H1 (cell line): ENCODE data around the gene AKT1S1. TPM values are rescaled to one million over a fixed set of nuclear protein-coding genes. Genes with fewer than 3 reads are reported as not detected.

ENCODE experiments used
- CTCF ChIA-PET: fragments of 300-600 bp; sonication (Branson Sonifier 250); formaldehyde crosslinking; loops from one replicate; lab custom pipeline; 2021; ENCODE audit not compliant: partially characterized antibody; lab: Charles Lee
- POLR2A ChIA-PET: fragments of 300-600 bp; sonication (Branson Sonifier 250); formaldehyde crosslinking; loops from one replicate; lab custom pipeline; 2021; ENCODE audit warnings: inconsistent platforms; ENCODE audit not compliant: partially characterized antibody; lab: Charles Lee
- DNase-seq, 2 experiments: peaks; one replicate each; pipeline versions ENCODE4 v3.0.0 to v3.0.0-alpha.2; 2010 to 2022; ENCODE audit warnings: low spot score in 2 of 2, low read depth in 1 of 2, mixed read lengths in 1 of 2
- FAIRE-seq: peaks from 2 replicates; lab custom pipeline; 2011; peaks lifted over from hg19 to GRCh38; lab: Jason Lieb, UNC
- H2AFZ ChIP-seq: 2 replicates; pipeline ENCODE4 v1.8.1; 2012; ENCODE audit warnings: low read length, inconsistent platforms
- H2AK5ac ChIP-seq: 2 replicates; pipeline ENCODE4 v1.6.1; 2013; ENCODE audit warnings: low read depth, low read length
- H2BK120ac ChIP-seq: replicated peaks from 2 replicates; pipeline ENCODE3; 2013; ENCODE audit warnings: low read depth, low read length, inconsistent platforms
- H2BK12ac ChIP-seq: 2 replicates; pipeline ENCODE4 v1.6.1; 2013; ENCODE audit warnings: low read depth, low read length
- H2BK15ac ChIP-seq: 2 replicates; pipeline ENCODE4 v1.6.1; 2013; ENCODE audit warnings: low read length
- H2BK20ac ChIP-seq: 2 replicates; pipeline ENCODE4 v1.6.1; 2013; ENCODE audit warnings: low read length
- H2BK5ac ChIP-seq: 2 replicates; pipeline ENCODE4 v1.6.1; 2013; ENCODE audit warnings: low read depth, low read length
- H3K14ac ChIP-seq: 2 replicates; pipeline ENCODE4 v1.6.1; 2013; ENCODE audit warnings: inconsistent platforms; ENCODE audit not compliant: insufficient read length
- H3K18ac ChIP-seq: 2 replicates; pipeline ENCODE4 v1.6.1; 2013; ENCODE audit warnings: low read length; ENCODE audit errors: extremely low read depth
- H3K23ac ChIP-seq: 2 replicates; pipeline ENCODE4 v1.6.1; 2013; ENCODE audit warnings: inconsistent platforms; ENCODE audit not compliant: insufficient read length
- H3K23me2 ChIP-seq: 2 replicates; pipeline ENCODE4 v1.6.1; 2013; ENCODE audit warnings: low read depth, low read length
- H3K27ac ChIP-seq: 2 replicates; pipeline ENCODE4 v1.6.1; 2011; ENCODE audit warnings: low read depth, low read length, inconsistent platforms
- H3K27me3 ChIP-seq, 4 experiments: replicated peaks in 1 of 4; 1 replicate in 1 of 4; 2 replicates in 3 of 4; pipeline versions ENCODE4 v1.6.1 to v1.8.1; 2011 to 2013; ENCODE audit warnings: low read length in 3 of 4, mild to moderate bottlenecking in 3 of 4, inconsistent platforms in 2 of 4, mixed read lengths in 2 of 4, moderate library complexity in 1 of 4; ENCODE audit not compliant: control insufficient read depth in 3 of 4, insufficient read depth in 3 of 4; ENCODE audit errors: extremely low read depth in 1 of 4
- H3K36me3 ChIP-seq, 4 experiments: 2 replicates each; pipeline versions ENCODE4 v1.6.1 to v1.8.1; 2011 to 2013; ENCODE audit warnings: mild to moderate bottlenecking in 4 of 4, low read length in 3 of 4, moderate library complexity in 2 of 4, control low read depth in 1 of 4, inconsistent platforms in 1 of 4; ENCODE audit not compliant: insufficient read depth in 4 of 4, control insufficient read depth in 2 of 4
- H3K4ac ChIP-seq: replicated peaks from 2 replicates; pipeline ENCODE3; 2013; ENCODE audit warnings: low read length, low read depth, mixed read lengths, inconsistent platforms; ENCODE audit not compliant: insufficient read length
- H3K4me1 ChIP-seq, 4 experiments: replicated peaks in 1 of 4; 1 replicate in 1 of 4; 2 replicates in 3 of 4; pipeline versions ENCODE4 v1.6.1 to v1.8.1; 2011 to 2013; ENCODE audit warnings: low read length in 3 of 4, inconsistent platforms in 2 of 4, mixed read lengths in 1 of 4; ENCODE audit not compliant: insufficient read depth in 4 of 4, control insufficient read depth in 3 of 4
- H3K4me2 ChIP-seq, 2 experiments: 2 replicates each; pipeline versions ENCODE4 v1.6.1 to v1.8.1; 2011 to 2013; ENCODE audit warnings: low read depth in 2 of 2, low read length in 2 of 2, control low read depth in 1 of 2, inconsistent platforms in 1 of 2, mild to moderate bottlenecking in 1 of 2; ENCODE audit not compliant: insufficient read depth in 1 of 2
- H3K4me3 ChIP-seq, 4 experiments: fragments of 200-600, 300-600 bp in 1 of 4; sonication (generic), shearing (Covaris generic), sonication (Bioruptor Twin) in 1 of 4; 2 replicates each; pipeline versions ENCODE4 v1.5.1 to v1.8.1; 2011 to 2016; ENCODE audit warnings: low read length in 4 of 4, low read depth in 3 of 4, control low read depth in 2 of 4, inconsistent platforms in 2 of 4, mild to moderate bottlenecking in 2 of 4, mixed read lengths in 1 of 4, moderate library complexity in 1 of 4; ENCODE audit not compliant: insufficient read depth in 2 of 4; ENCODE audit errors: extremely low read depth in 1 of 4
- H3K56ac ChIP-seq: replicated peaks from 2 replicates; pipeline ENCODE3; 2013; ENCODE audit warnings: low read depth, mild to moderate bottlenecking, mixed read lengths, low read length, inconsistent platforms; ENCODE audit not compliant: insufficient read length
- H3K79me1 ChIP-seq: 2 replicates; pipeline ENCODE4 v1.6.1; 2013; ENCODE audit warnings: low read depth, low read length, control low read depth
- H3K79me2 ChIP-seq, 2 experiments: 2 replicates each; pipeline versions ENCODE4 v1.6.1 to v1.8.1; 2012 to 2013; ENCODE audit warnings: low read length in 2 of 2, mild to moderate bottlenecking in 2 of 2, inconsistent platforms in 1 of 2; ENCODE audit not compliant: insufficient read depth in 2 of 2, control insufficient read depth in 1 of 2
- H3K9ac ChIP-seq, 4 experiments: replicated peaks in 1 of 4; 1 replicate in 1 of 4; 2 replicates in 3 of 4; pipeline versions ENCODE4 v1.6.1 to v1.8.1; 2011 to 2013; ENCODE audit warnings: low read depth in 3 of 4, low read length in 3 of 4, control low read depth in 2 of 4, mild to moderate bottlenecking in 2 of 4, moderate library complexity in 2 of 4, inconsistent platforms in 1 of 4; ENCODE audit errors: extremely low read depth in 1 of 4
- H3K9me3 ChIP-seq, 2 experiments: 2 replicates each; pipeline versions ENCODE4 v1.6.1 to v1.8.1; 2012 to 2013; ENCODE audit warnings: mild to moderate bottlenecking in 2 of 2, moderate library complexity in 2 of 2, control low read depth in 1 of 2, inconsistent platforms in 1 of 2, low read depth in 1 of 2, low read length in 1 of 2, mixed read lengths in 1 of 2; ENCODE audit not compliant: insufficient read depth in 2 of 2
- H4K20me1 ChIP-seq, 2 experiments: replicated peaks in 1 of 2; 2 replicates each; pipeline versions ENCODE3 to v1.8.1; 2011 to 2013; ENCODE audit warnings: inconsistent platforms in 2 of 2, low read length in 2 of 2, mild to moderate bottlenecking in 1 of 2; ENCODE audit not compliant: insufficient read depth in 2 of 2, control insufficient read depth in 1 of 2
- H4K5ac ChIP-seq: 2 replicates; pipeline ENCODE4 v1.6.1; 2013; ENCODE audit warnings: low read length, low read depth, mixed read lengths, inconsistent platforms; ENCODE audit not compliant: insufficient read length
- H4K8ac ChIP-seq: 2 replicates; pipeline ENCODE4 v1.8.0; 2013; ENCODE audit warnings: mild to moderate bottlenecking, moderate library complexity, low read length, inconsistent platforms; ENCODE audit not compliant: insufficient read depth; ENCODE audit errors: extremely low read depth
- H4K91ac ChIP-seq: replicated peaks from 2 replicates; pipeline ENCODE3; 2013; ENCODE audit warnings: low read length, mixed read lengths, inconsistent platforms; ENCODE audit not compliant: insufficient read length
- BACH1 ChIP-seq: IDR thresholded peaks from 2 replicates; pipeline ENCODE4 v1.6.1; 2012; ENCODE audit warnings: low read length, improper control_type of control experiment
- CHD1 ChIP-seq: IDR thresholded peaks from 2 replicates; pipeline ENCODE4 v1.6.1; 2012; ENCODE audit warnings: low read depth, low read length, improper control_type of control experiment
- CTBP2 ChIP-seq: IDR thresholded peaks from 2 replicates; pipeline ENCODE4 v1.7.0; 2011; ENCODE audit warnings: borderline replicate concordance, mild to moderate bottlenecking, moderate library complexity, mixed read lengths, low read length; ENCODE audit not compliant: insufficient read depth, insufficient read length
- GABPA ChIP-seq: IDR thresholded peaks from 2 replicates; pipeline ENCODE4 v1.6.1; 2011; ENCODE audit warnings: mild to moderate bottlenecking, low read length, moderate library complexity, borderline replicate concordance; ENCODE audit not compliant: insufficient read depth
- NANOG ChIP-seq: IDR thresholded peaks from 2 replicates; pipeline ENCODE4 v1.6.1; 2011; ENCODE audit warnings: low read length, low read depth, mild to moderate bottlenecking, inconsistent platforms; ENCODE audit not compliant: insufficient read depth, poor library complexity, severe bottlenecking
- PHF8 ChIP-seq: fragments of 200-600 bp; sonication (generic); conservative IDR thresholded peaks from 2 replicates; pipeline ENCODE4 v1.7.1; 2012; ENCODE audit warnings: low read depth, mild to moderate bottlenecking, inconsistent platforms, low read length, moderate library complexity
- POLR2AphosphoS5 ChIP-seq: IDR thresholded peaks from 2 replicates; pipeline ENCODE4 v1.6.1; 2011; ENCODE audit warnings: low read depth, low read length
- RAD21 ChIP-seq, 2 experiments: IDR thresholded peaks in 1 of 2; conservative IDR thresholded peaks in 1 of 2; 2 replicates each; pipeline ENCODE4 v1.6.1; 2011; ENCODE audit warnings: low read depth in 2 of 2, low read length in 2 of 2, improper control_type of control experiment in 1 of 2, inconsistent platforms in 1 of 2, mild to moderate bottlenecking in 1 of 2, moderate library complexity in 1 of 2
- RBBP5 ChIP-seq: IDR thresholded peaks from 2 replicates; pipeline ENCODE4 v1.7.1; 2012; ENCODE audit warnings: low read depth, mild to moderate bottlenecking, inconsistent platforms, low read length, moderate library complexity, borderline replicate concordance
- SIX5 ChIP-seq: IDR thresholded peaks from 2 replicates; pipeline ENCODE4 v1.6.1; 2011; ENCODE audit warnings: mild to moderate bottlenecking, low read depth, low read length
- SP2 ChIP-seq: IDR thresholded peaks from 2 replicates; pipeline ENCODE4 v1.6.1; 2012; ENCODE audit warnings: mild to moderate bottlenecking, low read length, inconsistent platforms
- WGBS, 2 experiments: shearing (Covaris generic) in 1 of 2; methylation state at CpG; one replicate each; pipeline versions ENCODE4 v1.1.6 to v1.1.7; 2013 to 2015; ENCODE audit warnings: low lambda C conversion rate in 2 of 2, mixed read lengths in 2 of 2, inconsistent platforms in 1 of 2, low coverage in 1 of 2, missing lambda C conversion rate in 1 of 2; ENCODE audit not compliant: insufficient replicate concordance in 2 of 2, insufficient coverage in 1 of 2, insufficient read length in 1 of 2; ENCODE audit errors: extremely low coverage in 1 of 2, missing lambda C conversion rate in 1 of 2; 5-methylcytosine and 5-hydroxymethylcytosine counted together
- polyA plus RNA-seq, 7 experiments: library from polyadenylated mRNA; depleted of rRNA in 3 of 7; stranded (reverse) in 5 of 7; unstranded in 2 of 7; fragments of >200 nt in 5 of 7; fragments of 200-250 nt in 2 of 7; gene quantifications; 1 replicate in 5 of 7; 2 replicates in 1 of 7; 4 replicates in 1 of 7; pipeline versions ENCODE4 v1.2.1 to v1.2.3, GENCODE V29; 2011 to 2013; ENCODE audit warnings: missing spikeins in 2 of 7, mixed read lengths in 2 of 7
- total RNA-seq: library from RNA; stranded (reverse); fragmentation: NEBNext Ultra II Directional; extraction: Animal tissue kit (Norgen Biotek cat#: 25700); gene quantifications from 2 replicates; pipeline ENCODE4 v1.2.1, GENCODE V29; 2021

Gene AKT1S1
- total and polyA plus RNA-seq, 2 of the 8 experiments (the other 6 are each of a cell fraction or from before 2014, with no cell fraction given) = 40.7 to 45.9 TPM

GRCh38 chr19:49875857-49876421, 1.2 kb downstream of the AKT1S1 start:
- H3K4me1 ChIP-seq = peaks cover 0 to 13% (median 7%) of the 10 kb centered on the region in 4 experiments; a peak in 6 of 7 replicates
- H3K23ac ChIP-seq = no peak overlapping the region
- H3K4me2 ChIP-seq = peak overlapping the region; percentile 90 to 92
- FAIRE-seq (no peak), DNase-seq (peak in 1 of 2 experiments; percentile 76)
- peak overlapping the region; percentile 70; the same call in 1 of the 2 replicates for H2BK12ac ChIP-seq
- H3K9me3 ChIP-seq = no peaks in the 10 kb centered on the region
- no peak overlapping the region; the same call in 1 of the 2 replicates for H2AFZ ChIP-seq
- ChIA-PET POLR2A (interaction anchor here (0.8 to 6.2 kb wide), 16 partner anchors 10 to 376 kb away, joined by 3 to 76 read pairs (median 6); partner anchors contain the start of genes ATF5, CPT1C, NUP62 and PNKP), CTCF (interaction anchor here (0.8 to 1.8 kb wide), 3 partner anchors 11 to 15 kb away, joined by 3 to 6 read pairs (median 3); no protein-coding TSS in a partner anchor)
- H4K5ac ChIP-seq = peak overlapping the region; percentile 92
- peak overlapping the region; percentile 100 for H2BK5ac ChIP-seq
- H3K23me2 ChIP-seq = peaks cover 16% of the 10 kb centered on the region
- H3K79me2 ChIP-seq = peaks cover 0 to 30% of the 10 kb centered on the region in 2 experiments; a peak in 2 of 4 replicates
- H2AK5ac ChIP-seq = peak overlapping the region; percentile 91
- peak overlapping the region; percentile 98; the same call in 1 of the 2 replicates for H4K8ac ChIP-seq
- H3K27me3 ChIP-seq = no peaks in the 10 kb centered on the region
- peak overlapping the region; percentile 89 for H3K4ac ChIP-seq
- H3K14ac ChIP-seq = no peak overlapping the region
- peaks cover 3 to 16% (median 12%) of the 10 kb centered on the region in 4 experiments; a peak in 6 of 8 replicates for H3K36me3 ChIP-seq
- H4K20me1 ChIP-seq = peaks cover 3 to 4% of the 10 kb centered on the region in 2 experiments
- H4K91ac ChIP-seq = peak overlapping the region; percentile 97
- peak overlapping the region; percentile 44 for H2BK120ac ChIP-seq
- peak overlapping the region; percentile 97; the same call in 1 of the 2 replicates for H2BK15ac ChIP-seq
- H3K9ac ChIP-seq = peak overlapping the region; percentile 90 to 98 (median 96)
- peak overlapping the region; percentile 90 to 95 (median 92) for H3K4me3 ChIP-seq
- peak overlapping the region; percentile 94 for H3K18ac ChIP-seq
- WGBS, 2 experiments = 1% methylated on average over 20 of the region's 28 CpGs; no CpG with 5 or more reads in 1 of the 2 experiments
- H3K56ac ChIP-seq = peak overlapping the region; percentile 93
- no peak overlapping the region for H2BK20ac ChIP-seq
- peak overlapping the region; percentile 93 for H3K27ac ChIP-seq
- H3K79me1 ChIP-seq = peaks cover 19% of the 10 kb centered on the region
- peak; percentile 46; the same call in 1 of the 2 replicates for TF ChIP-seq SP2
- TF ChIP-seq RAD21 (IDR thresholded peaks at IDR 0.05 in 1 of 2, conservative IDR thresholded peaks at IDR 0.05 in 1 of 2; ENCODE audit: low read depth in 2 of 2, low read length in 2 of 2) = no peak
- TF ChIP-seq BACH1 = no peak
- TF ChIP-seq PHF8 = peak; percentile 70; the same call in 1 of the 2 replicates
- TF ChIP-seq NANOG = no peak
- no peak for TF ChIP-seq CHD1
- no peak for TF ChIP-seq CTBP2
- no peak for TF ChIP-seq SIX5
- TF ChIP-seq RBBP5 = no peak; the same call in none of the 2 replicates
- peak; percentile 89 for TF ChIP-seq GABPA
- TF ChIP-seq POLR2AphosphoS5 = peak; percentile 31
